Endometrial microvascular endothelial cells (primary cell): ENCODE measurements around the gene CPO. TPM values are rescaled to one million over a fixed set of nuclear protein-coding genes. Genes with fewer than 3 reads are reported as not detected.

Experiments
- in situ Hi-C: cut with HindIII; loops from 2 replicates; pipeline ENCODE4 v1.10.0; 2017; ENCODE audit warnings: low sequenced_read_pairs, low pct_unique_long_range_greater_than_20kb; ENCODE audit errors: inconsistent ontology term
- total RNA-seq: library from RNA; depleted of rRNA; stranded (reverse); fragments of >200 nt; gene quantifications from one replicate; pipeline ENCODE4 v1.2.3, GENCODE V29; 2015; ENCODE audit errors: inconsistent ontology term

CPO gene
- total RNA-seq, 1 donor from 2014 or later = not detected

DNA sequence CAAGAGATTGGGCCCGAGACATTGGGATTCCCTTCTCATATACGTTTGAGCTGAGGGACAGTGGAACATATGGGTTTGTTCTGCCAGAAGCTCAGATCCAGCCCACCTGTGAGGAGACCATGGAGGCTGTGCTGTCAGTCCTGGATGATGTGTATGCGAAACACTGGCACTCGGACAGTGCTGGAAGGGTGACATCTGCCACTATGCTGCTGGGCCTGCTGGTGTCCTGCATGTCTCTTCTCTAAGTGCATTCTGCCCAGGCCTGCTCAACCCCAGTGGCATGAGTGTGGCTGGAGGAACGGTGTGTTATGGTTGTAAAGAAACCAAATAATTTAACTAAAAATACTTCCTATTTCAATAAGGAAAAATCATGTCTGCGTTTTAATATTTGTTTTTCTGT, 29.9 kb downstream of the CPO start:
- in situ Hi-C loops = no loop called here

DNA sequence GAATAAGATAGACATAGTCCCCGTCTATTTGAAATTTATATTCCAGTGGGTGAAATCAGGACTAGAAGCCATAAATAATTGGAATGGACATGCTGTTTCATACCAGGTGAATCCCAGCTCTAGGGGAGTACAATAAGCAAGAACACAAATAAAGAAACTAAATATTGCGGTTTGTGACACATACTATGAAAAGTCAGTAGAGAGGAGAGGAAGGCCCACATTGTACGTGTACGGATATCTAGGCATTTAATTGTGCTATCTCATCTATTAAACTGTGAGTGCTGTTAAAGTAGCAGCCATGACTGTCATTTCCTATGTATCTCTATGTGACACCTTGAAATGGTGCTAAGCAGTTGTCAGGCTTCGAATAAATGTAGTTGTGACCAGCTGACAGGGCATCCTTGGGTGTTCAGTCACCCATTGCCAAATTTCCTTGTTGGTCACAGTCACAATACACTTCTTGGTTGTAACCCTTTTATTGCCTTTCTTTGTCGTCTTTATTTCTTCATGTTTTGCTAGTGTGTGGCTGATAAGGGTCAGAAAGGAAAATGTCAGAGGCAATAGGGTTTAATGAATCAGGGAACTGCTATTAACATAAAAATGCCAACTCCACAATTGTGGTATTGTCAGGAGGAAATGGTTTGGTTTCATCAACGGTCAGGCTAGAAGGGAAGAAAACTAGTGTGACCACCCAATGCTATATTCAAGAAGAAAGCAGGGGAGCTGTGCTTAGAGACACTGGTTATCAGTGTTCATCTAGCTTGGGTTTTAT, 31.5 kb downstream of the CPO start:
- in situ Hi-C loops = no loop called here

DNA sequence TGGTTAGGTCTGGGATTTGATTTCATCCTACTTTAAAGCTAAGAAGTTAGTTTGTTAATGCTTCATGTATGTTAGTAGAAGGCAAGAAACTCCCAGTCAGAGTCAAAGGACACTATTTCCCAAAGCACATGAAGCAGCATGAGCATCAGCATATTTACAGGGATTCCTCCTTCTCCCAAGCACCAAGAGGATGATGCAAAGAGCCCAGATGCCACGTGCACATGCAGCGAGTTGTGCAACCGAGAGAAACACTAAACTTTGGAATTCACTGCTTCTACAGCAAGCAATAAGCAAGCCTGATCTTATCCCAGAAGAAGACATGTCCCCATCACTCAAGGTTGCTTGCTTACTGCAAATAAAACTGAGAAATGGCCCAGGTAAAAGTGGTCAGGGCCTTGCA, 32.5 kb downstream of the CPO start:
- in situ Hi-C loops = no loop called here

DNA sequence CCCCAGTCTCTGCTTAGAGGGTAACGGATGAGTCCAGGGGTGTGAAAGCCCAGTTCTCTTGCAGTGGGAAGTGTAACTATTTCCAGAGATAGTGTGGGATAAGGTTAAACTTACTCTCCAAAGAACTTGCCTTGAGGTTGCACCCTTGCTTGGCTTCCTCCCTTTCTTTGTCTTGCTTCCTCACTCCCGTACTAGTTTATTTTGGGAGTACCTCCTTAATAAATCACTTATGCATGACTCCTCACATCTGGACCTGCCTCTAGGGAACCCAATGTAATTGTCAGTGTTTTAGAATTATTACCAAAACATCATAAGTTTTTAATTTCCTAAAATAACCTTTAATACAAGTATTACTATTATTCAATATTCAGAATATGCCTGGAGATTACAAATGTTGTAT, 35.2 kb downstream of the CPO start:
- in situ Hi-C loops = no loop called here

DNA sequence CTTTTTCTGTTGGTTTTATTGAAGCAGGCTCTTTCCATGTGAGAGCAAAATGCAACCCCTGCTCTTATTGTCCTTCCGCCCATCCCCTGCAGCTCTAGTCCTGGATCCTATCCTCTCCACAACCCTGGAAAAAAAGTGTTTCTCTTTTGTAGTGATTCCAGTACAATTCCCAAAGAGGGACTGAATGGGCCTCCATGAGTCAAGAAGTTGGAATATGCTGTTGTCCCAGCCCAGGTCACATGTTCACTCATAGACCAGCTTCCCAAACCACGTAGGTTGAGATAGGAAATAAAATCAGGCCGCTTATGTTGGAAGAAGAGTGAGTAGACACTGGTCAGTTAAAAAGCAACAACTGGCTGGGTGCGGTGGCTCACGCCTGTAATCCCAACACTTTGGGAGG, 39.4 kb downstream of the CPO start:
- in situ Hi-C loops = no loop called here

DNA sequence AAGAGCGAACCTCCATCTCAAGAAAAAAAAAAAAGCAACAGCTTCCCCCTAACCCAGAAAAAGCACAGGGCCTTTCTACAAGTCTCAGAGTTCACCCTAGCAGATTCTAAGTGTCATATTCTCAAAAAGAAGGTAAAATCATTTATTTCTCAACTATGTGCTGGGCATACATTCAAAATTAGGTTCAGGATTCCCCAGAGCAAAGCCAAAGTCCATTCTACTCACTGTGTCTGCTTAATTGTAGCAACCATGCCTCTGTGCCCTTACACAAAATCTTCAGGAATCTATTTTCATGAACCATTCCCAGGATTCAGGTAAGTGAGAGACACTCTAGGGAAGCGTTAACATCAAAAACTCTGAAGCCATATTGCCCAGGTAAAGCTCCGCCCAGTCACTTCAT, 40.0 kb downstream of the CPO start:
- in situ Hi-C loops = no loop called here

DNA sequence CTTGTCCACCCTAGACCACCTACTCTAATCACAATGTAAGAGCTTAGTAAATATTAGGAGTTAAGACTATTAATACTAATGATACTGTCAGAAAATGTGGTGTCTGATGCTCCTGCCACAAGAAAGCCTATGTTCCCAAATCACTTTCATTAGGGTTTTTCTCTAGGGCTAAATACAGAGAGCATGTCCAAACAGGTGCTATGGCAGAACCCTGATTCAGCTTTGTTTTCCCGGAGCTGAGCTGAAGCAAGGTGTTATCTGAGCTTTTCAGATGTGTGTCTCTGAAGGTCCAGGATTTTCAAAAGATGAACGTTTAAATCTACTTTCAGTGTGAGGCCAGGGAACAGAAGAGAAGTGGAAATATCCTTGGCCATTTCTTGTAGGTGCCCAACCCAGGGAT, 40.6 kb downstream of the CPO start:
- in situ Hi-C loops = no loop called here

DNA sequence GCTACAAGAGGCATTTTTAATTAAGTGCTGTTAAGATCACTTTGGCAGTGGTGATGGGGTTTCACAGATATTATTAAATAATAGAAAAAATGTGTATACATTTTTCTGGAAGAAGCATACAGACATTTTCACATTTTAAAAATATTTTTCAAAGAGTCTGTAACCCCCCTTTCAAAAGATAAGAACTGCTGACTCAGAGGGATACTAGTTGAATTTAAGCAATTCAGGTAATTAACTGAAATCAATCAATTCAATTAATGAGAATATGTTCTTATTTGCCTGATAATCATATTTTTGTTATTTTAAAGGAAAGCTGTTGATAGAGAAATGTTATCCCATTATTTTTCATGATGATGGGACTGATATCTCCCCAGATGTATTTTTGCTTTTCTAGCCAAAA, 41.1 kb downstream of the CPO start:
- in situ Hi-C loops = no loop called here

DNA sequence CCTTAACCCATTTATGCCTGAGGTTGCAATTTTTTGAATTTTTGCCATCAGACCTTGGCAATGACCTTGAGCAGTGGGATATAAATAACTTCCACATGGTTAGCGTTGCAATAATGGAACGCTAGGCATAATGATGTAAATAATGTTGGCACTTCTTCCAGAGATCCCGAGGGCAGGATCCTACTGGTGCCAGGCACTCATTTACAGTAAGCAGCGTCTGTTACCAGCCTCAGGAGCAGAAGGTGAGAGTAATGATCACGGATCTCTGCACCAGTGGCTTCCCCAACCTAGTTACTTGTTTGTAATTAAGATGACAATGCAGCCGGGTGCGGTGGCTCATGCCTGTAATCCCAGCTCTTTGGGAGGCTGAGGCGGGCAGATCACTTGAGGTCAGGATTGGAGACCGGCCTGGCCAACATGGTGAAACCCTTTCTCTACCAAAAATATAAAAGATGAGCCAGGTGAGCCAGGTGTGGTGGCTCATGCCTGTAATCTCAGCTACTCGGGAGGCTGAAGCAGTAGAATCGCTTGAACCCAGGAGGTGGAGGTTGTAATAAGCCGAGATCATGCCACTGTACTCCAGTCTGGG, 41.9 kb downstream of the CPO start:
- in situ Hi-C loops = no loop called here

DNA sequence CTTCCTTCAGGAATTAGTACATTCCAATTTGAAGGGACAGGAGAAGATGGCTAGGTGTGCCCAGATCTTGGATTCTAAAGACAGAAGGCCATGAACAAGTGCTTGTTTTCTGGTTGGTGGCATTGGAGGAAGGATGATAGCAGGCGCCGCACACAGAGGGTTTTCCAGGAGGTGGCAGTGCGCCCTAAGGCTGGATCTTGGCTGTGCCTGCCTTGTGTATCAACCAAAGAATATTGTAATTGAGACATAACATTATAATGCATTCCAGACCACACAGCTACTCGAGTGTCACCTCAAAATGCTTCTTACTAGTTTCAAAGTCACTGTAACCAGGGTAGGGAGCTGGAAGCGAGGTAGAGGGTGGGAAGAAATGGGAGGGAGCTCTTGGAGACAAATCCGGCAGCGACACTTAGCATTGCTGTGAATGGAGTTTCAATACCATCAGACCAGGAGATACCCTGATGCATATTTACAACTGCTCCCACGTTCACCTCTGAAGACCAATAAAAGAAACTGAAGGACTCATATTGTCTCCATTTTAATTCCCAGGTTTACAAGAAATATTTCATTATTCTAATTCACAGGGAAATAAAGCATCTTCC, 42.5 kb downstream of the CPO start:
- in situ Hi-C loops = no loop called here

DNA sequence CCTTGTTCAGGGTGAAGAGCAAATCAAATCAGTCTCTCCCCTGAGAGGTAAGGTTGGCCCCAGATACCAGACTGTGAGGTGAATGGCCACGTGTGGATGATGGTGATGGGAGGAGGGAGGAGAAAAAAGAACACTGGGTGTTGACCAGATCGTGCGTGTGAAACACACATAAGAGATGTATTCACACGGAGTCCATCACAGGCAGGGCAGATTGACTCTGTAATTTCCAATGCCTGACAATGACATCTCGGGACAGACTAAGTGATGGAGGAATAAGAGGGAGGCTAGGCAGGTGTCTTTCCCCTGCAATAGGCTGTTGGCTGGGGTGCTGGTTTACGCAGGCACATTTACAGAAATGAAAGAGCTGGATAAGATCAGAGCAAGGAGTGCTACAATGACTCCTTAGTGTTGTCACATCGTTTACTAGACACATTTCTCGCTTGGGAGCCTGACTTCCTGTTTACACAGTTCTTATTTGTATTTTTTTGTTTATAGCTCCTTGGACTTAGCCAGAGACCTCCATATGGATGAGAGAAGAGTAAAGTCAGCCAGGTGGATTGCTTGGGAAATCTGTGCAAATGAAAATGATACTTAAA, 43.1 kb downstream of the CPO start:
- in situ Hi-C loops = no loop called here

DNA sequence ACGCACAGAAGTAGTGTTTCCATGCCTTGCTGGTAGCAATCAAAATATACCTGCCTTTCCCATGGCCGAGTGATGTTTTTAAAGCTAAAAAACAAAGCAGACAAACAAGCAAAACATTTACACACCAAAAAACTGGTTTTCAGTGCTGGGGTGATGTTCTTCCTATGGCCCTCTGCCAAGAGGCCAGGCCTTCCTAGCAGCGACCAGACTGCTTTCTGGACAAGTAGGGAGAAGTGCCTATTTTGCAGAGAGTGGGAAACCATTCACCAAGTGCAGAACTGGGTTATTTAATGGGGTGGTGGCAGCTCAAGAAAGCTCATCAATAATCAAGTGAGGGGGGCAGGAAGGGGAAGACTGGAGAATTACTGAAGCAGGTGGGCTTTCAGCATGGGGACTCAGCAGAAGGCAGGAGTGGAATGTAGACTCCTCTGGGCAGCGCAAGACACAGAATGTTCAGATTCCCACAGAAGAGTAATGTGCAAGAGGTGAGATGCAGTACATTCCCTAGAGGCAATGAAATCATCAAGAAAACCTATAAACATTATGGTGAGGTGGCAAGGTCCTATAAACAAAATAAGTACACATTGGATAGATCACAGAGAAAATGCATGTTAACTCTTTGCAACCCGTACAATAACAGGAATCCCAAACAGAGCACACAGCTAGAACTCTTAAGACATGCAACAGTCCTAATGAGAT, 44.0 kb downstream of the CPO start:
- in situ Hi-C loops = no loop called here

DNA sequence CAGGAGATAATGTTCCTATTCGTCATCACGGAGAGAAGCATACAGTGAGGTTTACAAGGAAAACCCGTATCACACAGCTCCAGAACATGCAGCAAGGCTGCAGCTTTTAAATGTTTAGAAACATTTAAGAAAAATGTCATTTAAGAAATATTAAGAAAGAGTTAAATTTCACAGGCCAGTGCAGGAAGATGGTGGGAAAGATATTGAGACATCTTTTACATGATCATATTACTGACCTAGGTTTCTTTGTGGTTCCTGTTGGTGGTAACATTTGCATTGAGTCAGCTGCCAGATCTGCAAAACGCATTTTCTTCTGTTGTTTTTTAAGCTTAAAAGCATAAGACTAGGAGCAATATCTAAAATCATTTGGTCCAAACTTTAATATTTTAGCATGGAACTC, 44.9 kb downstream of the CPO start:
- in situ Hi-C loops = no loop called here

DNA sequence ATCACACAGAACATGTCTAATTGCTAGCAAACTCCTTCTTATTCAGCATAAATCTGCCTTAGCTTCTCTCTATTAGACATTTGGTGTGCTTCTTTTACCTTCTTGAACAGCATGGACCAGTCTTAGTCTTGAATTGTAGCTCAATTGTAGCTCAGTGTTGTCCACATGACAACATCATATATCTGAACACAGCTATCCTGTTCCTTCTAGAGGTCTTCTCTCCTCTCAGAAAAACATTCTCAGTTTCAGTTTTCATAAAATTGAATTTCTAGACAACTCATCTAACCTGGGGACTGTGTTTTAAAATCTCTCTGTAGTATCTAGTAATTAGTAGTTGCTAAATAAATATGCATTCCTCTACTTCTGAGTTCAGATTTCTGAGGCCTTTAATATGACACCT, 47.6 kb downstream of the CPO start:
- in situ Hi-C loops = no loop called here

DNA sequence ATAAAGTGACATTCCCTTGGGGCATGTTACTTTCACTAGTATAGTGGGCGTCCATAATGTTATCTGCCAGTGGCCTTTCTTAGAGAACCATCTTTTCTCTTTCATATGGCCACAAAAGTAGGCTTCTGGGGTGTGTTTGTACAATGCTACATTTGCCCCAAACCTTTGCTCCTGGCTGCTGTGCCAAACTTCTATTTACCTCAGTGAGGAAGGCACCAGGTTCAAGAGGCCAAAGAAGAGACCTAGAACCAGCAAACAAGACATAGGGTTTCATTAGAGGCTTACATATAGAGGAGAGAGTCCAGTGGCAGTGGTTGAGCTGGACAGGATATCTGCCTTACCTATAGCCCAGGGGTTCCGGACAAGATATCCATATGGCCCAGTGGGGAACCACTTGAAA, 48.5 kb downstream of the CPO start:
- in situ Hi-C loops = no loop called here

DNA sequence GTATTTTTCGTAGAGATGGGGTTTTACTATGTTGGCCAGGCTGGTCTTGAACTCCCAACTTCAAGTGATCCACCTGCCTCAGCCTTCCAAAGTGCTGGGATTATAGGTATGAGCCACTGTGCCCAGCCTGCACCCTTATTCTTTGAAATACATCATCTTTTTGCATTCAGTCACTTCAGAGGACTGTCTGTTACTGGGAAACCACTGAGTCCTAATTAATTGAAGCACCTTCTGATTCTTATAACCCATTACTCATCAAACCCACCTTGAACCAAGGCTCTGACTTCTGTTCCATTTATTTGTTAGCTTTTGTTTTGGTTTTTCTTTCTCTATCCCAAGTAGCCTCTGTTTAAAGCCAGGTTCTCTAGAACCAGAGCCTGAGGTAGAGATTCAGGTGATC, 49.6 kb downstream of the CPO start:
- in situ Hi-C loops = no loop called here

DNA sequence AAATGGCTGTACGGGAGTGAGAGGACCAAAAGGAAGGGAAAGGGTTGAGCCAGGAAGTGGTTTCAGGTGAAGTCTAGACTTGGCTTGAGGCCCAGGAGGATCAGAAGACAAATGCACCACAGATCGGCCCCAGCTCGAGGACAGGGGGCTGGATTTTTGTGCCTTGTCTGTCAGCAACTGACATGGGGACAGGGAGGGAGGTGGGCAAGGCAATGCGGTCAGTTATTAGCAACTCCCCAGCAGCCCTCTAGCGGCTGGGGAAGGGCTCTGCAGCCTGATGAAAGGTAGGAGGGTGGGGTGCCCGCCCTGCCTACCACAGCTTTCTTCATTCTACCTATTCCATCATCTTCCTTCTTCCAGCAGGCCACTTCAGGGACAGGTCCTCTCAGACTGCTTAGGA, 50.0 kb downstream of the CPO start:
- in situ Hi-C loops = no loop called here

DNA sequence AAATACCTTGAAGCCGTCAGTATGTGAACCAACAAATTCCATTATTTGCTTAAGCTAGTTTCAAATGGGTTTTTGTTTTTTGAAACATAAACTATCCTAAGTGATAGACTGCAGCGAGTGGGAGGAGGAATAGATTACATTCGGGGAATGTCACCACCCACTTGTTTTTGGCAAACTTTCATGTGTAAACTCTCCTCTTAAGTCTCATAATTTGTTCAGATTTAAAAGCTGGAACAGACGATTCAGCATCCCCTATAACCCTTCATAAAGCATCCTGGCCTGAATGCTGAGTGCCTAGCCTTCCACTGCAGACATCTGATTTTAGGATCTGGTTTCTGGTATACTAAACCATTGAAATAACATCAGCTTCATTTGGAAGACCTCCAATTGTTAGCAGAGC, 51.0 kb downstream of the CPO start:
- in situ Hi-C loops = no loop called here

DNA sequence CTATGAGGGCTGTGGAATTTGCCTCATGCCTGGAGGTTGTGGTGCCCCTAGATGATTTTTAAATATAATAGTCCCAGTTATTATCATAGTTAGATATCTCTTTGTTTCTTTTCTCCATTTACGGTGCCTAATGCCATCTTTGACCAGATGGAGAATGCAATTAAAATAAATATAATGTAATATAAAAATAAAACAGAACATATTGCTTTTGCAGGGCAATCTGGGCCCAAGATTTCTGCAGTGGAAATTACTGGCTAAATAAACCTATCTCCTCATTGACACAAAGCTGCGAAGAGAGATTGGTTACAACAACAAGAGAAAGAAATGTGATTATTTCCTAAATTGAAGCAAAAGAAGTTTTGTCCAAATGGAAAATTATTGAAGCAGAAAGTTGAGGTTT, 51.8 kb downstream of the CPO start:
- in situ Hi-C loops = no loop called here
